ENCODE data around the gene C11orf86.

DNA sequence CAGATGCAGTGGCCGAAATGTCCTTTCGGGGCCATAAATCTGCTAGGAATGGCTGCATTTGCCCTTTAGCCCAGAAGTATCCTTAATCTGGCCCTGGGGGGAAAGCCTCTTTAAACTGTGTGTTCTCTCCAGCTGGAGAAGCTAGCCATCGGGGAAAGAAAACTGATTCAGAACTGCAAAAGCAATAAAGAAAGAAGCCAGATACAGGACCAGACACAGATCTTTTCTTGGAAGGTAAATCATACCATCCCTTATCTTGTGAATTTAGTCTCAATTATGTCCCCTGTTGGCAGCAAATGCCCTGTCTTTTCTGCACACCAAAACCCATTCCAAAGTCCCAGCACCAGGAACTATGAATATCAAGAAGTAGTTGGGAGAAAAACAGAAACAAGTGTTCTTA, 42.6 kb upstream of the C11orf86 start:
- TF ChIP-seq CTCF (IDR thresholded peaks at IDR 0.05) (no peak), POLR2A (IDR thresholded peaks at IDR 0.05) (no peak)

All from thyroid gland (tissue), 4 donors.